HG03280 (cell line): ENCODE measurements around the gene TMEM141.
"Not testable (repeated sequence)": the region's sequence is repeated elsewhere in the genome, so short reads cannot be mapped to it uniquely, and the experiment has no call there.

Source experiments
- ATAC-seq: cut with Tn5 transposase; IDR thresholded peaks from one replicate; pipeline ENCODE4 v1.9.1; 2021; ENCODE audit warnings: mild to moderate bottlenecking, moderate library complexity; ENCODE audit not compliant: unreplicated experiment

TMEM141 gene

GRCh38 chr9:136754626-136755301 is 36.4 kb upstream of the TMEM141 start:
- ATAC-seq = no peak

GRCh38 chr9:136755302-136756133 is 35.6 kb upstream of the TMEM141 start:
- ATAC-seq = not testable (repeated sequence)

GRCh38 chr9:136756134-136756438 is 35.1 kb upstream of the TMEM141 start:
- no peak for ATAC-seq

- ATAC-seq = no peak
Observed at GRCh38 chr9:136756836-136757235, 34.3 kb upstream of the TMEM141 start.

- ATAC-seq = no peak
Observed at GRCh38 chr9:136757328-136757727, 33.8 kb upstream of the TMEM141 start.

- ATAC-seq = no peak
Observed at GRCh38 chr9:136757751-136758140, 33.4 kb upstream of the TMEM141 start.

- no peak for ATAC-seq
Observed at GRCh38 chr9:136759001-136759400, 32.1 kb upstream of the TMEM141 start.

- ATAC-seq = no peak
Observed at GRCh38 chr9:136759436-136760325, 31.5 kb upstream of the TMEM141 start.

GRCh38 chr9:136760424-136760823 is 30.7 kb upstream of the TMEM141 start:
- no peak for ATAC-seq

GRCh38 chr9:136760834-136761544 is 30.2 kb upstream of the TMEM141 start:
- ATAC-seq = not testable (repeated sequence)

GRCh38 chr9:136761545-136761981 is 29.6 kb upstream of the TMEM141 start:
- ATAC-seq = no peak

GRCh38 chr9:136762221-136762691 is 28.9 kb upstream of the TMEM141 start:
- no peak for ATAC-seq

- ATAC-seq = no peak
Observed at GRCh38 chr9:136762915-136763648, 28.1 kb upstream of the TMEM141 start.

GRCh38 chr9:136763649-136764035 is 27.5 kb upstream of the TMEM141 start:
- ATAC-seq = no peak

- no peak for ATAC-seq
Observed at GRCh38 chr9:136764301-136764891, 26.7 kb upstream of the TMEM141 start, which contains the start of gene LCN15. Gene LCN15 (minus strand): TSS chr9:136764518. CDS start chr9:136764488, 30 bp downstream.

- ATAC-seq = no peak
Observed at GRCh38 chr9:136765041-136765440, 26.1 kb upstream of the TMEM141 start.

GRCh38 chr9:136765745-136766409 is 25.3 kb upstream of the TMEM141 start:
- ATAC-seq = peak; percentile 50

- not testable (repeated sequence) for ATAC-seq
Observed at GRCh38 chr9:136766410-136767120, 24.6 kb upstream of the TMEM141 start.
